GM21390 (cell line): ENCODE measurements around the gene DNER.

Experiments used
- ATAC-seq: cut with Tn5 transposase; IDR thresholded peaks from one replicate; pipeline ENCODE4 v1.9.1; 2021; ENCODE audit not compliant: unreplicated experiment

The DNER gene

GRCh38 chr2:229572507-229573271 is 141.7 kb downstream of the DNER start:
- ATAC-seq, result no peak

- no peak for ATAC-seq
These were observed 143.1 kb downstream of the DNER start for GRCh38 chr2:229571243-229571642.

- no peak for ATAC-seq
These were observed 148.0 kb downstream of the DNER start for GRCh38 chr2:229566370-229566769.

GRCh38 chr2:229564300-229564907 is 150.0 kb downstream of the DNER start:
- ATAC-seq, result no peak

GRCh38 chr2:229563388-229563787 is 151.0 kb downstream of the DNER start:
- ATAC-seq, result no peak

GRCh38 chr2:229562472-229563127 is 151.8 kb downstream of the DNER start:
- ATAC-seq, result no peak

GRCh38 chr2:229559986-229560385 is 154.4 kb downstream of the DNER start:
- ATAC-seq, result no peak

GRCh38 chr2:229553091-229553490 is 161.3 kb downstream of the DNER start:
- no peak for ATAC-seq

GRCh38 chr2:229543176-229543873 is 171.0 kb downstream of the DNER start:
- ATAC-seq, result no peak

- no peak for ATAC-seq
These were observed 174.7 kb downstream of the DNER start for GRCh38 chr2:229539628-229540027.

GRCh38 chr2:229531594-229531993 is 182.8 kb downstream of the DNER start:
- no peak for ATAC-seq

GRCh38 chr2:229530434-229530833 is 183.9 kb downstream of the DNER start:
- ATAC-seq, result no peak

GRCh38 chr2:229528846-229529245 is 185.5 kb downstream of the DNER start:
- ATAC-seq, result no peak

- no peak for ATAC-seq
These were observed 187.4 kb downstream of the DNER start for GRCh38 chr2:229526951-229527350.

- no peak for ATAC-seq
These were observed 189.6 kb downstream of the DNER start for GRCh38 chr2:229524799-229525198.

- no peak for ATAC-seq
These were observed 190.7 kb downstream of the DNER start for GRCh38 chr2:229523663-229524062.

- ATAC-seq, result no peak
These were observed 192.8 kb downstream of the DNER start for GRCh38 chr2:229521576-229521975.

GRCh38 chr2:229520691-229521096 is 193.7 kb downstream of the DNER start:
- no peak for ATAC-seq

GRCh38 chr2:229519655-229520430 is 194.5 kb downstream of the DNER start:
- no peak for ATAC-seq

- ATAC-seq, result no peak
These were observed 200.0 kb downstream of the DNER start for GRCh38 chr2:229514273-229514895.
